Limb (tissue), 2 donors: Measurements from ENCODE around the gene ZNF75A.

Experiments used
- DNase-seq, 2 donors: peaks; one replicate each; pipeline ENCODE4 v3.0.0-alpha.2; 2016; ENCODE audit errors: extremely low spot score in 2 of 2

Gene ZNF75A

GRCh38 chr16:3364774-3365427 is 59.6 kb downstream of the ZNF75A start:
- peak; percentile 85 to 88 for DNase-seq
